ENCODE measurements around the gene CLEC1B. TPM values are rescaled to one million over a fixed set of nuclear protein-coding genes. Genes with fewer than 3 reads are reported as not detected.

The CLEC1B gene
- total RNA-seq, 2 donors from 2014 or later = not detected

DNA sequence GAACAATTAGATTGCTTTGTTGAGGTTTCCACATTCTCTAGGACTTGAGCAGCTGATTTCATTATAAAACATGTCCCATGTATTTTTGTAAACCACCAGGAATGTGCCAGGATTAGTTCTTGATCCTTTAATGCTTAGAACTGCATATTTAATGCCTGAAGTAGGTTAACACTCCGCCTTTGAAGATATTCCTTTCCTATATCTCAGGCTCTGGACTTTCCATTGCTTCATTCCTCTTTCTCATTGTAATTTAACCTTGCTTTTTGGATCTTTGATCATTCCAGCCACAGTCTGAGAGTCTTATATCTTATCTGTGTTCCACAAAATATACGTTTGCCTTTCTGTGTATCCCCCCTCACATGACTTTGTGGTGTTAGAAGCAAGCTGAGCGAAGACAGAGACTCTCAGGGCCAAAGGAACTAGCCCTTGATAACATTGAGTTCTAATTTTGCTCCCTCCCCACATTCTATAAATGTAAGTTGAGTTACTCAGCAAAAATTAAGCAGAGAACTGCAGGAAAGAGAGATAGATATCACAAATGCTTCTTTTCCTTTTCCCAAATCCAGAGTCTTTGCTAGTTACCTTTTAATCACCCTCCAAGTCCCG is 2.4 kb upstream of the CLEC1B start:
- no peak overlapping the region for H3K27ac ChIP-seq (ENCODE audit: low read depth, low read length)
- H3K27me3 ChIP-seq (ENCODE audit: control insufficient read depth, insufficient read depth, low read length, poor library complexity, severe bottlenecking) = no peaks in the 10 kb centered on the region
- H3K4me3 Mint-ChIP-seq = no peak overlapping the region
- peaks cover 5% of the 10 kb centered on the region for H3K9me3 Mint-ChIP-seq
- H3K27me3 Mint-ChIP-seq (ENCODE audit: insufficient read depth) = no peaks in the 10 kb centered on the region
- no peaks in the 10 kb centered on the region for H3K36me3 Mint-ChIP-seq (ENCODE audit: low read depth)
- no peaks in the 10 kb centered on the region for H3K36me3 ChIP-seq (ENCODE audit: control insufficient read depth, insufficient read depth, low read length)
- no peak overlapping the region for H3K27ac Mint-ChIP-seq
- H3K9ac ChIP-seq (ENCODE audit: extremely low read depth, low read length, poor library complexity, severe bottlenecking) = no peak overlapping the region
- H3K9me3 ChIP-seq (ENCODE audit: control insufficient read depth, low read length) = no peaks in the 10 kb centered on the region
- H3K4me1 Mint-ChIP-seq = peaks cover 4% of the 10 kb centered on the region
- H3K4me3 ChIP-seq (ENCODE audit: low read length) = no peak overlapping the region
- DNase-seq = no peak
- no peaks in the 10 kb centered on the region for H3K4me1 ChIP-seq (ENCODE audit: control insufficient read depth, insufficient read depth, low read length)
- 88 to 95% methylated on average over 2 to 4 of the region's 4 CpGs for WGBS, 2 experiments (ENCODE audit: insufficient coverage in 1 of 2, insufficient read length in 1 of 2)
- TF ChIP-seq, protein P1, sequence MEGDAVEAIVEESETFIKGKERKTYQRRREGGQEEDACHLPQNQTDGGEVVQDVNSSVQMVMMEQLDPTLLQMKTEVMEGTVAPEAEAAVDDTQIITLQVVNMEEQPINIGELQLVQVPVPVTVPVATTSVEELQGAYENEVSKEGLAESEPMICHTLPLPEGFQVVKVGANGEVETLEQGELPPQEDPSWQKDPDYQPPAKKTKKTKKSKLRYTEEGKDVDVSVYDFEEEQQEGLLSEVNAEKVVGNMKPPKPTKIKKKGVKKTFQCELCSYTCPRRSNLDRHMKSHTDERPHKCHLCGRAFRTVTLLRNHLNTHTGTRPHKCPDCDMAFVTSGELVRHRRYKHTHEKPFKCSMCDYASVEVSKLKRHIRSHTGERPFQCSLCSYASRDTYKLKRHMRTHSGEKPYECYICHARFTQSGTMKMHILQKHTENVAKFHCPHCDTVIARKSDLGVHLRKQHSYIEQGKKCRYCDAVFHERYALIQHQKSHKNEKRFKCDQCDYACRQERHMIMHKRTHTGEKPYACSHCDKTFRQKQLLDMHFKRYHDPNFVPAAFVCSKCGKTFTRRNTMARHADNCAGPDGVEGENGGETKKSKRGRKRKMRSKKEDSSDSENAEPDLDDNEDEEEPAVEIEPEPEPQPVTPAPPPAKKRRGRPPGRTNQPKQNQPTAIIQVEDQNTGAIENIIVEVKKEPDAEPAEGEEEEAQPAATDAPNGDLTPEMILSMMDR (conservative IDR thresholded peaks at IDR 0.05) = no peak

- H3K27ac ChIP-seq (ENCODE audit: low read depth, low read length) = no peak overlapping the region
- Mint-ChIP-seq H3K4me1 (no peaks in the 10 kb centered on the region), H3K9me3 (peaks cover 5% of the 10 kb centered on the region), H3K36me3 (ENCODE audit: low read depth) (no peaks in the 10 kb centered on the region), H3K4me3 (no peak overlapping the region), H3K27ac (no peak overlapping the region), H3K27me3 (ENCODE audit: insufficient read depth) (no peaks in the 10 kb centered on the region)
- no peak overlapping the region for H3K4me3 ChIP-seq (ENCODE audit: low read length)
- no peaks in the 10 kb centered on the region for H3K36me3 ChIP-seq (ENCODE audit: control insufficient read depth, insufficient read depth, low read length)
- TF ChIP-seq, protein P1 (conservative IDR thresholded peaks at IDR 0.05) = no peak
- H3K9me3 ChIP-seq (ENCODE audit: control insufficient read depth, low read length) = no peaks in the 10 kb centered on the region
- WGBS, 2 experiments (ENCODE audit: insufficient coverage in 1 of 2, insufficient read length in 1 of 2) = 80 to 84% methylated on average over 1 to 2 of the region's 4 CpGs
- no peaks in the 10 kb centered on the region for H3K27me3 ChIP-seq (ENCODE audit: control insufficient read depth, insufficient read depth, low read length, poor library complexity, severe bottlenecking)
- H3K4me1 ChIP-seq (ENCODE audit: control insufficient read depth, insufficient read depth, low read length) = no peaks in the 10 kb centered on the region
- no peak overlapping the region for H3K9ac ChIP-seq (ENCODE audit: extremely low read depth, low read length, poor library complexity, severe bottlenecking)
- no peak for DNase-seq
Observed at GRCh38 chr12:9992296-9992695, 6.6 kb downstream of the CLEC1B start.

- H3K9ac ChIP-seq (ENCODE audit: extremely low read depth, low read length, poor library complexity, severe bottlenecking) = no peak overlapping the region
- Mint-ChIP-seq H3K27ac (no peak overlapping the region), H3K27me3 (ENCODE audit: insufficient read depth) (no peaks in the 10 kb centered on the region), H3K36me3 (ENCODE audit: low read depth) (no peaks in the 10 kb centered on the region), H3K9me3 (peaks cover 5% of the 10 kb centered on the region), H3K4me1 (no peaks in the 10 kb centered on the region), H3K4me3 (no peak overlapping the region)
- no peak for DNase-seq
- TF ChIP-seq, protein P1 (conservative IDR thresholded peaks at IDR 0.05) = no peak
- H3K4me1 ChIP-seq (ENCODE audit: control insufficient read depth, insufficient read depth, low read length) = no peaks in the 10 kb centered on the region
- no peak overlapping the region for H3K4me3 ChIP-seq (ENCODE audit: low read length)
- no peaks in the 10 kb centered on the region for H3K27me3 ChIP-seq (ENCODE audit: control insufficient read depth, insufficient read depth, low read length, poor library complexity, severe bottlenecking)
- 80 to 100% methylated on average over 1 to 3 of the region's 3 CpGs for WGBS, 2 experiments (ENCODE audit: insufficient coverage in 1 of 2, insufficient read length in 1 of 2)
- no peaks in the 10 kb centered on the region for H3K9me3 ChIP-seq (ENCODE audit: control insufficient read depth, low read length)
- no peak overlapping the region for H3K27ac ChIP-seq (ENCODE audit: low read depth, low read length)
- H3K36me3 ChIP-seq (ENCODE audit: control insufficient read depth, insufficient read depth, low read length) = no peaks in the 10 kb centered on the region
Observed at GRCh38 chr12:9991876-9992275, 7.0 kb downstream of the CLEC1B start.
